ENCODE measurements around the gene SPTLC3. TPM values are rescaled to one million over a fixed set of nuclear protein-coding genes. Genes with fewer than 3 reads are reported as not detected.

The SPTLC3 gene
- total and polyA plus RNA-seq, 7 experiments from 2014 or later: 0.24 to 2.4 (median 0.73) TPM

GRCh38 chr20:13139459-13140150 is 130.8 kb downstream of the SPTLC3 start:
- H3K4me1 Mint-ChIP-seq: peaks cover 0 to 14% (median 3%) of the 10 kb centered on the region in 7 donors
- no peak for ATAC-seq
- H3K4me3 Mint-ChIP-seq: no peak overlapping the region
- H3K36me3 Mint-ChIP-seq: peaks cover 0 to 4% (median 0%) of the 10 kb centered on the region in 5 donors
- no peak overlapping the region for H3K4me3 ChIP-seq (ENCODE audit: low read length)
- H3K9me3 Mint-ChIP-seq: peaks cover 0 to 6% (median 0%) of the 10 kb centered on the region in 11 donors
- intact Hi-C loops (cut with micrococcal nuclease): loop anchor here in 1 of 2 donors (5.0 kb wide), 1 partner anchor 123 kb away; no protein-coding TSS in a partner anchor
- no peaks in the 10 kb centered on the region for H3K9me3 ChIP-seq (ENCODE audit: control insufficient read depth in 2 of 3, low read length in 3 of 3)
- no peak for DNase-seq
- no peak overlapping the region for H3K27ac ChIP-seq (ENCODE audit: low read depth, low read length)
- no peaks in the 10 kb centered on the region for H3K36me3 ChIP-seq (ENCODE audit: control insufficient read depth in 2 of 3, insufficient read depth in 3 of 3, low read length in 3 of 3)
- H3K27ac Mint-ChIP-seq: no peak overlapping the region
- no peaks in the 10 kb centered on the region for H3K27me3 ChIP-seq (ENCODE audit: control insufficient read depth in 2 of 2, insufficient read depth in 2 of 2, low read length in 2 of 2)
- POLR2A ChIA-PET: no interaction called here
- no peaks in the 10 kb centered on the region for H3K4me1 ChIP-seq (ENCODE audit: control insufficient read depth in 2 of 2, insufficient read depth in 2 of 2, low read length in 2 of 2)
- CTCF ChIA-PET: no interaction called here
- H3K27me3 Mint-ChIP-seq: peaks cover 0 to 4% (median 0%) of the 10 kb centered on the region in 5 donors

GRCh38 chr20:13140201-13140600 is 131.4 kb downstream of the SPTLC3 start:
- Mint-ChIP-seq H3K4me3 (no peak overlapping the region), H3K27ac (no peak overlapping the region)
- no peak for ATAC-seq

GRCh38 chr20:13140775-13141174 is 132.0 kb downstream of the SPTLC3 start:
- Mint-ChIP-seq H3K4me3 (no peak overlapping the region), H3K9me3 (peaks cover 0 to 6% (median 0%) of the 10 kb centered on the region in 11 donors), H3K36me3 (peaks cover 0 to 4% (median 0%) of the 10 kb centered on the region in 5 donors), H3K27me3 (peaks cover 0 to 4% (median 0%) of the 10 kb centered on the region in 5 donors), H3K4me1 (peaks cover 0 to 14% (median 3%) of the 10 kb centered on the region in 7 donors), H3K27ac (no peak overlapping the region)
- Histone ChIP-seq H3K4me3 (ENCODE audit: low read length) (no peak overlapping the region), H3K4me1 (ENCODE audit: control insufficient read depth in 2 of 2, insufficient read depth in 2 of 2, low read length in 2 of 2) (no peaks in the 10 kb centered on the region), H3K27ac (ENCODE audit: low read depth, low read length) (no peak overlapping the region), H3K36me3 (ENCODE audit: control insufficient read depth in 2 of 3, insufficient read depth in 3 of 3, low read length in 3 of 3) (no peaks in the 10 kb centered on the region), H3K27me3 (ENCODE audit: control insufficient read depth in 2 of 2, insufficient read depth in 2 of 2, low read length in 2 of 2) (no peaks in the 10 kb centered on the region), H3K9me3 (ENCODE audit: control insufficient read depth in 2 of 3, low read length in 3 of 3) (no peaks in the 10 kb centered on the region)
- POLR2A ChIA-PET: no interaction called here
- intact Hi-C loops (cut with micrococcal nuclease): no loop called here
- DNase-seq: no peak
- CTCF ChIA-PET: no interaction called here
- ATAC-seq: no peak

More at GRCh38 chr20:13140201-13140600, 131.4 kb downstream of the SPTLC3 start:
- intact Hi-C loops (cut with micrococcal nuclease): no loop called here
- Histone ChIP-seq H3K36me3 (ENCODE audit: control insufficient read depth in 2 of 3, insufficient read depth in 3 of 3, low read length in 3 of 3) (no peaks in the 10 kb centered on the region), H3K4me3 (ENCODE audit: low read length) (no peak overlapping the region), H3K27me3 (ENCODE audit: control insufficient read depth in 2 of 2, insufficient read depth in 2 of 2, low read length in 2 of 2) (no peaks in the 10 kb centered on the region), H3K4me1 (ENCODE audit: control insufficient read depth in 2 of 2, insufficient read depth in 2 of 2, low read length in 2 of 2) (no peaks in the 10 kb centered on the region), H3K27ac (ENCODE audit: low read depth, low read length) (no peak overlapping the region), H3K9me3 (ENCODE audit: control insufficient read depth in 2 of 3, low read length in 3 of 3) (no peaks in the 10 kb centered on the region)
- Mint-ChIP-seq H3K27me3 (peaks cover 0 to 4% (median 0%) of the 10 kb centered on the region in 5 donors), H3K4me1 (peaks cover 0 to 14% (median 3%) of the 10 kb centered on the region in 7 donors), H3K36me3 (peaks cover 0 to 4% (median 0%) of the 10 kb centered on the region in 5 donors), H3K9me3 (peaks cover 0 to 6% (median 0%) of the 10 kb centered on the region in 11 donors)
- POLR2A ChIA-PET: no interaction called here
- CTCF ChIA-PET: no interaction called here
- no peak for DNase-seq

GRCh38 chr20:13141546-13141945 is 132.8 kb downstream of the SPTLC3 start:
- no peak for DNase-seq
- CTCF ChIA-PET: no interaction called here
- no peaks in the 10 kb centered on the region for H3K27me3 ChIP-seq (ENCODE audit: control insufficient read depth in 2 of 2, insufficient read depth in 2 of 2, low read length in 2 of 2)
- H3K36me3 ChIP-seq (ENCODE audit: control insufficient read depth in 2 of 3, insufficient read depth in 3 of 3, low read length in 3 of 3): no peaks in the 10 kb centered on the region
- peaks cover 0 to 4% (median 0%) of the 10 kb centered on the region in 5 donors for H3K36me3 Mint-ChIP-seq
- peaks cover 0 to 14% (median 3%) of the 10 kb centered on the region in 7 donors for H3K4me1 Mint-ChIP-seq
- POLR2A ChIA-PET: no interaction called here
- peaks cover 0 to 6% (median 0%) of the 10 kb centered on the region in 11 donors for H3K9me3 Mint-ChIP-seq
- H3K27ac Mint-ChIP-seq: no peak overlapping the region
- no peak overlapping the region for H3K27ac ChIP-seq (ENCODE audit: low read depth, low read length)
- ATAC-seq: no peak
- H3K4me3 Mint-ChIP-seq: no peak overlapping the region
- H3K9me3 ChIP-seq (ENCODE audit: control insufficient read depth in 2 of 3, low read length in 3 of 3): no peaks in the 10 kb centered on the region
- H3K4me1 ChIP-seq (ENCODE audit: control insufficient read depth in 2 of 2, insufficient read depth in 2 of 2, low read length in 2 of 2): no peaks in the 10 kb centered on the region
- no peak overlapping the region for H3K4me3 ChIP-seq (ENCODE audit: low read length)
- intact Hi-C loops (cut with micrococcal nuclease): no loop called here
- peaks cover 0 to 5% (median 0%) of the 10 kb centered on the region in 5 donors for H3K27me3 Mint-ChIP-seq

GRCh38 chr20:13142143-13142542 is 133.4 kb downstream of the SPTLC3 start:
- ChIA-PET POLR2A (interaction anchor here (0.6 kb wide), 1 partner anchor 1250 kb away, joined by 3 read pairs; no protein-coding TSS in a partner anchor), CTCF (no interaction called here)
- Mint-ChIP-seq H3K4me1 (peaks cover 0 to 14% (median 3%) of the 10 kb centered on the region in 7 donors), H3K4me3 (no peak overlapping the region), H3K27me3 (peaks cover 0 to 5% (median 0%) of the 10 kb centered on the region in 5 donors), H3K9me3 (peaks cover 0 to 6% (median 0%) of the 10 kb centered on the region in 11 donors), H3K36me3 (peaks cover 0 to 4% (median 0%) of the 10 kb centered on the region in 5 donors), H3K27ac (no peak overlapping the region)
- no peak overlapping the region for H3K4me3 ChIP-seq (ENCODE audit: low read length)
- H3K4me1 ChIP-seq (ENCODE audit: control insufficient read depth in 2 of 2, insufficient read depth in 2 of 2, low read length in 2 of 2): no peaks in the 10 kb centered on the region
- ATAC-seq (no peak), DNase-seq (no peak)
- no peaks in the 10 kb centered on the region for H3K27me3 ChIP-seq (ENCODE audit: control insufficient read depth in 2 of 2, insufficient read depth in 2 of 2, low read length in 2 of 2)
- intact Hi-C loops (cut with micrococcal nuclease): no loop called here
- H3K27ac ChIP-seq (ENCODE audit: low read depth, low read length): no peak overlapping the region
- no peaks in the 10 kb centered on the region for H3K9me3 ChIP-seq (ENCODE audit: control insufficient read depth in 2 of 3, low read length in 3 of 3)
- no peaks in the 10 kb centered on the region for H3K36me3 ChIP-seq (ENCODE audit: control insufficient read depth in 2 of 3, insufficient read depth in 3 of 3, low read length in 3 of 3)

- DNase-seq (no peak), ATAC-seq (no peak)
- POLR2A ChIA-PET: no interaction called here
- Histone ChIP-seq H3K27ac (ENCODE audit: low read depth, low read length) (no peak overlapping the region), H3K36me3 (ENCODE audit: control insufficient read depth in 2 of 3, insufficient read depth in 3 of 3, low read length in 3 of 3) (no peaks in the 10 kb centered on the region), H3K9me3 (ENCODE audit: control insufficient read depth in 2 of 3, low read length in 3 of 3) (no peaks in the 10 kb centered on the region), H3K4me1 (ENCODE audit: control insufficient read depth in 2 of 2, insufficient read depth in 2 of 2, low read length in 2 of 2) (no peaks in the 10 kb centered on the region), H3K27me3 (ENCODE audit: control insufficient read depth in 2 of 2, insufficient read depth in 2 of 2, low read length in 2 of 2) (no peaks in the 10 kb centered on the region), H3K4me3 (ENCODE audit: low read length) (no peak overlapping the region)
- Mint-ChIP-seq H3K4me1 (peaks cover 0 to 1% (median 0%) of the 10 kb centered on the region in 7 donors), H3K27ac (no peak overlapping the region), H3K27me3 (peaks cover 0 to 5% (median 0%) of the 10 kb centered on the region in 5 donors), H3K36me3 (peaks cover 0 to under 1% (median 0%) of the 10 kb centered on the region in 5 donors), H3K9me3 (peaks cover 0 to 6% (median 0%) of the 10 kb centered on the region in 11 donors), H3K4me3 (no peak overlapping the region)
- CTCF ChIA-PET: no interaction called here
- intact Hi-C loops (cut with micrococcal nuclease): no loop called here
These were observed 138.5 kb downstream of the SPTLC3 start for GRCh38 chr20:13147071-13147963.
